ENCODE results near the gene PRDX2. TPM values are rescaled to one million over a fixed set of nuclear protein-coding genes. Genes with fewer than 3 reads are reported as not detected.
"Not testable (repeated sequence)": the region's sequence is repeated elsewhere in the genome, so short reads cannot be mapped to it uniquely, and the experiment has no call there.

Gene PRDX2
- total RNA-seq (497 and 589 TPM in 2 replicates), polyA plus RNA-seq (581 and 582 TPM in 2 replicates)

DNA sequence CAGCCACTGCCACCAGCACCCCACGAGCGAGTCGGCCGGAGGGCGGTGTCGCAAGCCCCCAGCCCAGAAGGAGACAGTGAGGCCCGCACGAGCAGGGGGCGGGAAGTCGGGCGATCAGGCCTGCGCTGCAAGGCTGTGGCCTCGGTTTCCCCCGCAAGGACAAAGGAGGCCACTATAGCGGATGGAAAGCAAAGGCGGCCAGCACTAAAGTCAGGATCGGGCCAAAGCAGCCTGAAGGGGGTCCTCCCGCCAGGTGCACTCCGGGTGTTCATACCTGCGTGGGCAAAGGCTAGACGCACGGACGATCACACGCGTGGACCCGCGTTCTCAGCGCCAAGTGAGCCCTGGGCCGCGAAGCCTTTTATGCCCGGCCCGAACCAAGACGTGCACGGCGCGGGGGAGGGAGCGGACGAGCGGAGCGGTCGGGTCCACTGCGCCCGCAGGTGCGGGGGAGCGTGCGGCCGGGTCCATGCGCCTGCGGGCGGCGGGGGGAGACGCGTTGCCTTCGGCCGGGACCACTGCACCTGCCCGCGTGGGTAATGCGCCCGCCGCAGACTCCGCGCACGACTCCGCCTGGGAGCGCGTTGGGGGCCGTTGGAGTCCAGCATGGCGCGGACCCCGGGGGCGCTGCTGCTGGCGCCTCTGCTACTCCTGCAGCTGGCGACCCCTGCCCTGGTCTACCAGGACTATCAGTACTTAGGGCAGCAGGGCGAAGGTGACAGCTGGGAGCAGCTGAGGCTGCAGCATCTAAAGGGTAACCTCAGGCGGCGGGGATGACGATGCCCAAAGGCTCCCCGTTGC, at the start of gene PRDX2, which contains the start of gene THSD8:
Gene PRDX2, minus strand, starts transcription at position 335 of the 801 bp plus-strand sequence. CDS start 539 bp downstream, outside the sequence.
Gene THSD8, plus strand, starts transcription at position 604 of the 801 bp plus-strand sequence. Its CDS starts 3 bp downstream, at position 607.
- peak within 1 kb of the TSS; percentile 88 for H3K27ac ChIP-seq
- H3K4me1 ChIP-seq (ENCODE audit: insufficient read depth), result peaks cover 14% of the 10 kb centered on the region
- TF ChIP-seq EZH2 (IDR thresholded peaks at IDR 0.05; ENCODE audit: borderline replicate concordance), result no peak
- TF ChIP-seq, protein P1, sequence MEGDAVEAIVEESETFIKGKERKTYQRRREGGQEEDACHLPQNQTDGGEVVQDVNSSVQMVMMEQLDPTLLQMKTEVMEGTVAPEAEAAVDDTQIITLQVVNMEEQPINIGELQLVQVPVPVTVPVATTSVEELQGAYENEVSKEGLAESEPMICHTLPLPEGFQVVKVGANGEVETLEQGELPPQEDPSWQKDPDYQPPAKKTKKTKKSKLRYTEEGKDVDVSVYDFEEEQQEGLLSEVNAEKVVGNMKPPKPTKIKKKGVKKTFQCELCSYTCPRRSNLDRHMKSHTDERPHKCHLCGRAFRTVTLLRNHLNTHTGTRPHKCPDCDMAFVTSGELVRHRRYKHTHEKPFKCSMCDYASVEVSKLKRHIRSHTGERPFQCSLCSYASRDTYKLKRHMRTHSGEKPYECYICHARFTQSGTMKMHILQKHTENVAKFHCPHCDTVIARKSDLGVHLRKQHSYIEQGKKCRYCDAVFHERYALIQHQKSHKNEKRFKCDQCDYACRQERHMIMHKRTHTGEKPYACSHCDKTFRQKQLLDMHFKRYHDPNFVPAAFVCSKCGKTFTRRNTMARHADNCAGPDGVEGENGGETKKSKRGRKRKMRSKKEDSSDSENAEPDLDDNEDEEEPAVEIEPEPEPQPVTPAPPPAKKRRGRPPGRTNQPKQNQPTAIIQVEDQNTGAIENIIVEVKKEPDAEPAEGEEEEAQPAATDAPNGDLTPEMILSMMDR (IDR thresholded peaks at IDR 0.05; ENCODE audit: poor library complexity), result no peak
- no peak for TF ChIP-seq EZH2phosphoT487 (IDR thresholded peaks at IDR 0.05; ENCODE audit: low read depth, severe bottlenecking, unreplicated experiment)

DNA sequence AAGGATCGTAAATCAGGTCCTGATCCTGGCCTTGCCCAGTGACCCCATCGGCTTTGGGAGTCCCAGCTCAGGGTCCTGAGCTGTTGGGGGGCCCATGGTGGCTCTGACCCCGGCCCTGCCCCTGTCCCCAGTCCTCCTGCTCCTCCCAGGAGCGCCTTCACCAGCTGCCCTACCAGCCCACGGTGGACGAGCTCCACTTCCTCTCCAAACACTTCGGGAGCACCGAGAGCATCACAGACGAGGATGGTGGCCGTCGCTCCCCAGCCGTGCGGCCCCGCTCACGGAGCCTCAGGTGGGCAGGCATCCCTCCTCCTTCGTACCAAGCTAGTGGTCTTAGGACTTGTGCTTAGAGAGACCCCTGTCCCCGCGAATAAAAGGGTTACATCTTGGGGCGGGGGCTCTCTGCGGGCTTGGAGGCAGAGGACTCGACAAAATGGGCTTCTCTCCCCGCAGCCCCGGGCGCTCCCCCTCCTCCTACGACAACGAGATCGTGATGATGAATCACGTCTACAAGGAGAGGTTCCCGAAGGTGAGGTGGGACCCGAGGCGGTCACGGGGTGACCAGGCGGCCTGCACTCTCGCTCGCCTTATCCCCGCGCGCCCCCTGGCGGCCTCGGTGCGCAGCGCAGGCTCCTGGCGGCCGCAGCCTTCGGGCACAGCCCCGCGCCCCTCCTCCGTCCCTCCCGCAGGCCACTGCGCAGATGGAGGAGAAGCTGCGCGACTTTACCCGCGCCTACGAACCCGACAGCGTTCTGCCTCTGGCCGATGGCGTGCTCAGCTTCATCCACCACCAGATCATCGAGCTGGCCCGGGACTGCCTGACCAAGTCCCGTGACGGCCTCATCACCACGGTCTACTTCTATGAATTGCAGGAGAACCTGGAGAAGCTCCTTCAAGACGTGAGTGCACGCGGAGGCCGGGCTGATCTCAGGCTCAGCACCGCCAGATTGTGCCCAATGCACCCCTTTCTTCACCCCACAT, 45.8 kb upstream of the PRDX2 start:
- Histone ChIP-seq H3K27ac (no peak overlapping the region), H3K36me3 (replicated peaks; ENCODE audit: insufficient read depth, low read depth) (no peaks in the 10 kb centered on the region), H3K27me3 (no peaks in the 10 kb centered on the region), H3K4me2 (peak overlapping the region; percentile 76), H3K4me1 (ENCODE audit: insufficient read depth) (no peaks in the 10 kb centered on the region), H3K9me2 (replicated peaks; ENCODE audit: insufficient read depth) (no peaks in the 10 kb centered on the region), H3K79me2 (no peaks in the 10 kb centered on the region), H3K4me3 (no peak overlapping the region), H2AFZ (peak overlapping the region; percentile 59), H4K20me1 (ENCODE audit: insufficient read depth, poor library complexity, severe bottlenecking) (no peaks in the 10 kb centered on the region), H3K9me3 (ENCODE audit: low read depth) (no peaks in the 10 kb centered on the region)
- DNase-seq (ENCODE audit: low spot score), result peak; percentile 93
- TF ChIP-seq, protein P1 (IDR thresholded peaks at IDR 0.05; ENCODE audit: poor library complexity), result peak; percentile 99
- no peak for TF ChIP-seq EZH2 (IDR thresholded peaks at IDR 0.05; ENCODE audit: borderline replicate concordance)
- WGBS (ENCODE audit: low lambda C conversion rate, missing lambda C conversion rate), result 27% methylated on average over 63 of the region's 69 CpGs

More for the DNA sequence above, at the start of gene PRDX2, which contains the start of gene THSD8:
- H3K36me3 ChIP-seq (replicated peaks; ENCODE audit: insufficient read depth, low read depth), result no peaks in the 10 kb centered on the region
- H3K79me2 ChIP-seq, result peaks cover 24% of the 10 kb centered on the region
- peak within 1 kb of the TSS; percentile 98 for H3K4me3 ChIP-seq
- DNase-seq (ENCODE audit: low spot score), result peak; percentile 92
- H3K27me3 ChIP-seq, result no peaks in the 10 kb centered on the region
- H3K9me2 ChIP-seq (replicated peaks; ENCODE audit: insufficient read depth), result no peaks in the 10 kb centered on the region
- peak within 1 kb of the TSS; percentile 99 for H3K4me2 ChIP-seq
- H2AFZ ChIP-seq, result peak within 1 kb of the TSS; percentile 91
- WGBS (ENCODE audit: low lambda C conversion rate, missing lambda C conversion rate), result 1% methylated on average over 74 of the region's 78 CpGs
- H4K20me1 ChIP-seq (ENCODE audit: insufficient read depth, poor library complexity, severe bottlenecking), result peaks cover 6% of the 10 kb centered on the region
- no peaks in the 10 kb centered on the region for H3K9me3 ChIP-seq (ENCODE audit: low read depth)

GRCh38 chr19:12846613-12847012, 45.0 kb upstream of the PRDX2 start:
- H3K79me2 ChIP-seq; H3K4me2 ChIP-seq; H3K4me1 ChIP-seq (ENCODE audit: insufficient read depth); H2AFZ ChIP-seq; DNase-seq (ENCODE audit: low spot score); H3K27me3 ChIP-seq; H3K27ac ChIP-seq; H3K36me3 ChIP-seq (replicated peaks; ENCODE audit: insufficient read depth, low read depth); H3K4me3 ChIP-seq; H3K9me3 ChIP-seq (ENCODE audit: low read depth); H3K9me2 ChIP-seq (replicated peaks; ENCODE audit: insufficient read depth); H4K20me1 ChIP-seq (ENCODE audit: insufficient read depth, poor library complexity, severe bottlenecking): not testable (repeated sequence)
- 91% methylated on average over 6 of the region's 7 CpGs for WGBS (ENCODE audit: low lambda C conversion rate, missing lambda C conversion rate)

Data from hepatocyte (in vitro differentiated cells).